Measurements from ENCODE around the gene FAM120AOS.
A peak's percentile ranks its signal among the peaks of the same experiment; 100 is the strongest.

Gene FAM120AOS

DNA sequence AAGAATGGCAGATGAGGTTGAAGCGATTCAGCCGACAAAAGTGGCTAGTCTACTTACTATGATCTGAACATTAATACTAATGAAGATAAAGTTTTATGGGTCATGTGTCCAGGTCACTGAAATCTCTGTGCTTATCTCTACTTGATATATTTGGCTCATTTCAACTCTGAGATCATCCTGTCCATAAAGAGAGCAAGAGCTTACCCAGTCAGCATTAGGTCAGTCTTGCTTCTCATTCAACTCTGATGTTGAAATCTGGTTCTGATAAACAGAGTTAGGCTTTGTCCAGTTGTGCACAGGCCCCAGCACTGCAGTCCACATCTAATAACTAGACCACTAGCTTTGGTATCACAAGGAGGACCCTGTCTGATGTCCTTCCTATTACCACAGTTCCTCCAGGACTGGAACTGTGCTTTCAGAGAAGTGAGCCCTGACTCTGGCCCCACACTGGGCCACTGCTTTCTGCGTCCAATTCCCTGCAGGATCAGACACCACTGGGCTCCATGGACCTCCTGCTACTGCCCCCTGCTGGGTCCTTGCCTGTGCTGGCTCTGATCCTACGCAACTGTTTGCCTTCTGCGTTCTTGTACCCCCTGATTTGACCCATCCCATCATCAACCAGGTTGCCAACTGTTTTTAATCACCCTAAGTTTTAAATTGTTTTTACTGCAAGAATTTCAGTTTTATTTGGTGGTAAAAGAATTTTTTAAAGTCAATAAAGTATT is 25.6 kb downstream of the FAM120AOS start:
- Histone ChIP-seq H3K79me1 (ENCODE audit: low read length) (no peaks in the 10 kb centered on the region), H3K79me2 (ENCODE audit: control insufficient read depth, insufficient read depth, low read length) (no peaks in the 10 kb centered on the region), H3K4me2 (ENCODE audit: low read length) (no peak overlapping the region), H3K56ac (ENCODE audit: low read length) (no peak overlapping the region), H2BK120ac (ENCODE audit: low read depth, low read length) (no peak overlapping the region), H2BK15ac (replicated peaks; ENCODE audit: low read depth) (no peak overlapping the region), H4K5ac (ENCODE audit: low read length) (no peak overlapping the region), H3K18ac (ENCODE audit: low read length) (no peak overlapping the region), H3K9ac (ENCODE audit: low read length) (no peak overlapping the region), H3K23ac (ENCODE audit: low read length) (no peak overlapping the region), H3K4me3 (ENCODE audit: low read length) (no peak overlapping the region), H3K4ac (ENCODE audit: low read depth, low read length) (no peak overlapping the region), H3K36me3 (ENCODE audit: control insufficient read depth, insufficient read depth, low read length) (no peaks in the 10 kb centered on the region), H2BK5ac (ENCODE audit: low read length) (no peak overlapping the region), H2AK5ac (ENCODE audit: low read length) (no peak overlapping the region), H4K8ac (ENCODE audit: low read depth, low read length) (no peak overlapping the region), H3K4me1 (ENCODE audit: control insufficient read depth, low read depth, low read length) (no peaks in the 10 kb centered on the region), H3K27ac (ENCODE audit: low read depth, low read length) (no peak overlapping the region), H3K27me3 (ENCODE audit: insufficient read depth, low read length, poor library complexity) (no peaks in the 10 kb centered on the region)
- WGBS (ENCODE audit: extremely low coverage, insufficient coverage, low lambda C conversion rate) = no CpG with 5 or more reads among the region's 5 CpGs
- peak; percentile 49 for DNase-seq

DNA sequence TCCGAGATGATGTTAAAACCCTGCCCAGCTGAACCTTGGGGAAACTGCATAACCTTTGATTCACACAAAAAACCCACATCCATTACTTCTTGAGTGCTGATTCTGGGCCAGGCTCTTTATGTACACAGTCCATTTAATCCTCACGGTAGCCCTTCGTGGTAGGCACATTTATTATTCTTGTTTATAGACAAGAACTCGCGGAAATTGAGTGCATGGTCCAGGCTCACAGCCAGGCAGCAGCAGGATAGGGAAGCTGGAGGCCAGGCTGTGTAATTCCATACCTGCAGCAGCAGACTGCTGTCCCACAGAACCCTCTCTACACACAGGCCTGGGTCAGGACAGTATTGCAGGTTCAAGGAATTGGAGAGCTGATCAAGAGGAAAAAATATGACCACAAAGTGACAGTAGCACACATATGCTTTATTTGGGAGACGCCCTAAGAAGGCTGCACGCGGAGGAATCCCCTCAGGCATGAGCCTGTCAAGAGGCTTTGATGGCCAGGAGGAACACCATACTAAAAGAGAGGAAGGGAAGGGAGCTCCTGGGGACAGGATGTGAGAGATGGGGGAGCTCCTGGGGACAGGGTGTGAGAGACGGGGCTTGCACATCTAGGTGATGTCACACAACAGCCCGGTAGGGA is 30.3 kb downstream of the FAM120AOS start:
- Histone ChIP-seq H4K8ac (ENCODE audit: low read depth, low read length) (no peak overlapping the region), H2BK5ac (ENCODE audit: low read length) (no peak overlapping the region), H3K4ac (ENCODE audit: low read depth, low read length) (no peak overlapping the region), H3K79me2 (ENCODE audit: control insufficient read depth, insufficient read depth, low read length) (no peaks in the 10 kb centered on the region), H3K36me3 (ENCODE audit: control insufficient read depth, insufficient read depth, low read length) (no peaks in the 10 kb centered on the region), H4K5ac (ENCODE audit: low read length) (no peak overlapping the region), H2BK120ac (ENCODE audit: low read depth, low read length) (no peak overlapping the region), H2AK5ac (ENCODE audit: low read length) (no peak overlapping the region), H3K9ac (ENCODE audit: low read length) (no peak overlapping the region), H3K79me1 (ENCODE audit: low read length) (no peaks in the 10 kb centered on the region), H3K23ac (ENCODE audit: low read length) (no peak overlapping the region), H3K18ac (ENCODE audit: low read length) (no peak overlapping the region), H3K27me3 (ENCODE audit: insufficient read depth, low read length, poor library complexity) (no peaks in the 10 kb centered on the region), H3K4me1 (ENCODE audit: control insufficient read depth, low read depth, low read length) (no peaks in the 10 kb centered on the region), H2BK15ac (replicated peaks; ENCODE audit: low read depth) (no peak overlapping the region), H3K27ac (ENCODE audit: low read depth, low read length) (no peak overlapping the region), H3K56ac (ENCODE audit: low read length) (no peak overlapping the region), H3K4me2 (ENCODE audit: low read length) (no peak overlapping the region), H3K4me3 (ENCODE audit: low read length) (no peak overlapping the region)
- WGBS (ENCODE audit: extremely low coverage, insufficient coverage, low lambda C conversion rate) = no CpG with 5 or more reads among the region's 10 CpGs
- no peak for DNase-seq

DNA sequence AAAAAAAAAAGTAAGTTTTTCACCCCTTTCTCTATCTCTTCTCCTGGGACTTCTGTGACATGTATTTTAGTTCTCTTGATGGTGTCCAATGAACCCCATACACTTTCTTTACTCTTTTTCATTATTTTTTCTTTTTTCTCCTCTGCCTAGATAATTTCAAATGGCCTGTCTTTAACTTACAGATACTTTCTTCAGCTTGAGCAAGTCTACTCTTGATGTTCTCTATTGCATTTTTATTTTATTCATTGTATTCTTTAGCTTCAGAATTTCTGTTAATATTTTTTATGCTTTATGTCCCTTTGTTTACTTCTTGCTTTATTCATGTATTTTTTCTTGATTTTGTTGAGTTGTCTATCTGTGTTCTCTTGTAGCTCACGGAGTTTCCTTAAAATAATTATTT is 34.4 kb downstream of the FAM120AOS start:
- Histone ChIP-seq H3K23ac (ENCODE audit: low read length) (no peak overlapping the region), H3K4me2 (ENCODE audit: low read length) (no peak overlapping the region), H3K4ac (ENCODE audit: low read depth, low read length) (no peak overlapping the region), H3K18ac (ENCODE audit: low read length) (no peak overlapping the region), H3K79me1 (ENCODE audit: low read length) (no peaks in the 10 kb centered on the region), H3K4me1 (ENCODE audit: control insufficient read depth, low read depth, low read length) (no peaks in the 10 kb centered on the region), H4K8ac (ENCODE audit: low read depth, low read length) (no peak overlapping the region), H3K36me3 (ENCODE audit: control insufficient read depth, insufficient read depth, low read length) (no peaks in the 10 kb centered on the region), H3K27me3 (ENCODE audit: insufficient read depth, low read length, poor library complexity) (no peaks in the 10 kb centered on the region), H3K79me2 (ENCODE audit: control insufficient read depth, insufficient read depth, low read length) (no peaks in the 10 kb centered on the region), H4K5ac (ENCODE audit: low read length) (no peak overlapping the region), H2BK5ac (ENCODE audit: low read length) (no peak overlapping the region), H2AK5ac (ENCODE audit: low read length) (no peak overlapping the region), H3K9ac (ENCODE audit: low read length) (no peak overlapping the region), H2BK120ac (ENCODE audit: low read depth, low read length) (no peak overlapping the region), H3K4me3 (ENCODE audit: low read length) (no peak overlapping the region), H3K56ac (ENCODE audit: low read length) (no peak overlapping the region), H2BK15ac (replicated peaks; ENCODE audit: low read depth) (no peak overlapping the region), H3K27ac (ENCODE audit: low read depth, low read length) (no peak overlapping the region)
- no CpG with 5 or more reads among the region's 1 CpG for WGBS (ENCODE audit: extremely low coverage, insufficient coverage, low lambda C conversion rate)
- DNase-seq = no peak

DNA sequence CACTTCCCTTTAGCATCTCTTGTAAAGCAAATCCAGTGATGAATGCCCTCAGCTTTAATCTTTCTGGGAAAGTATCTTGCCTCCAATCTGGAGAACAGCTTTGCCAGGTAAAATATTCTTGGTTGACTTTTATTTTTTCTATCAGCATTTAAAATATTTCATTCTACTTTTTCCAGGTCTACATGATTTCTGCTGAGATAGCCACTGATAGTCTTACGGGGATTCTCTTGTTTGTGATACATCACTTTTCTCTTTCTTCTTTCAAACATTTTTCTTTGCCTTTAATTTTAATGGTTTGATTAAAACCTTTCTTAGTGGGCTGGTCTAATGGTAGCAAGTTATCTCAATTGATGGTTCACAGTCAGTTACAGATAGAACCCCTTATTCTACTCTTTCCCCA is 35.8 kb downstream of the FAM120AOS start:
- Histone ChIP-seq H2BK120ac (ENCODE audit: low read depth, low read length) (no peak overlapping the region), H3K4me2 (ENCODE audit: low read length) (no peak overlapping the region), H4K8ac (ENCODE audit: low read depth, low read length) (no peak overlapping the region), H3K56ac (ENCODE audit: low read length) (no peak overlapping the region), H2BK5ac (ENCODE audit: low read length) (no peak overlapping the region), H3K9ac (ENCODE audit: low read length) (no peak overlapping the region), H3K27me3 (ENCODE audit: insufficient read depth, low read length, poor library complexity) (no peaks in the 10 kb centered on the region), H4K5ac (ENCODE audit: low read length) (no peak overlapping the region), H3K23ac (ENCODE audit: low read length) (no peak overlapping the region), H2AK5ac (ENCODE audit: low read length) (no peak overlapping the region), H3K36me3 (ENCODE audit: control insufficient read depth, insufficient read depth, low read length) (no peaks in the 10 kb centered on the region), H3K4me3 (ENCODE audit: low read length) (no peak overlapping the region), H3K79me1 (ENCODE audit: low read length) (no peaks in the 10 kb centered on the region), H3K27ac (ENCODE audit: low read depth, low read length) (no peak overlapping the region), H3K18ac (ENCODE audit: low read length) (no peak overlapping the region), H3K4me1 (ENCODE audit: control insufficient read depth, low read depth, low read length) (no peaks in the 10 kb centered on the region), H3K4ac (ENCODE audit: low read depth, low read length) (no peak overlapping the region), H2BK15ac (replicated peaks; ENCODE audit: low read depth) (no peak overlapping the region), H3K79me2 (ENCODE audit: control insufficient read depth, insufficient read depth, low read length) (no peaks in the 10 kb centered on the region)
- no CpG with 5 or more reads among the region's 1 CpG for WGBS (ENCODE audit: extremely low coverage, insufficient coverage, low lambda C conversion rate)
- no peak for DNase-seq

DNA sequence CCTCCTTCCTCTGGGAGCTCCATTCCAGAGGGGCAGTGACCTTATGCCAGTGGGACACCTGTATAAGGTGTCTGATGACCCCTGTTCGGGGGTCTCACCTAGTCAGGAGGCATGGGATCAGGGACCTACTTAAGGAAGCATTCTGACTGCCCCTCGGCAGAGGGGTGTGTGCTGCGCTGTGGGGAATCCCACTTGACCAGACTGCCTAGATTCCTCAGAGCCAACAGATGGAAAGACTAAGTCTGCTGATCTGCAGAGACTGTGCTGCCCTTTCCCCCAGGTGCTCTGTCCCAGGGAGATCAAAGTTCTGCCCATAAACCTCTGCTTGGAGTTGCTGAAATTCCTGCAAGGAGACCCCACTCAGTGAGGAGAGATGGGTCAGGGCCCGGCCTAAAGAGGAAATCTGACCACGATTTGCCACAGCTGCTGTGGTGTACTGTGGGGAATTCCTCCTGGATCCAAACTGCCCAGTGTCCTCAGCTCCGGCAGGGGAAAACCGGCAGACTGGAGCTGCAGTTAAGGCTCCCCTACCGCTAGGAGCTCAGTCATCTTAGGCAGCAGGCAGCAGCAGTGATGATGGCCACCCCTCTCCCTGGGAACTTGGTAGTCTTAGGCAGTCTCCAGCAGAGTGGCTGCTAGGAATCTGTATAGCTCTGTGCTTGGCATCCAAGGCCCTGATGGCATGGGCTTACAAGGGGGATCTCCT is 36.7 kb downstream of the FAM120AOS start:
- DNase-seq = no peak
- Histone ChIP-seq H4K5ac (ENCODE audit: low read length) (no peak overlapping the region), H4K8ac (ENCODE audit: low read depth, low read length) (no peak overlapping the region), H2AK5ac (ENCODE audit: low read length) (no peak overlapping the region), H2BK120ac (ENCODE audit: low read depth, low read length) (no peak overlapping the region), H2BK15ac (replicated peaks; ENCODE audit: low read depth) (no peak overlapping the region), H3K4ac (ENCODE audit: low read depth, low read length) (no peak overlapping the region), H3K79me1 (ENCODE audit: low read length) (no peaks in the 10 kb centered on the region), H3K36me3 (ENCODE audit: control insufficient read depth, insufficient read depth, low read length) (no peaks in the 10 kb centered on the region), H3K23ac (ENCODE audit: low read length) (no peak overlapping the region), H3K4me1 (ENCODE audit: control insufficient read depth, low read depth, low read length) (no peaks in the 10 kb centered on the region), H3K4me3 (ENCODE audit: low read length) (no peak overlapping the region), H3K56ac (ENCODE audit: low read length) (no peak overlapping the region), H3K27ac (ENCODE audit: low read depth, low read length) (no peak overlapping the region), H3K4me2 (ENCODE audit: low read length) (no peak overlapping the region), H3K27me3 (ENCODE audit: insufficient read depth, low read length, poor library complexity) (no peaks in the 10 kb centered on the region), H2BK5ac (ENCODE audit: low read length) (no peak overlapping the region), H3K79me2 (ENCODE audit: control insufficient read depth, insufficient read depth, low read length) (no peaks in the 10 kb centered on the region), H3K18ac (ENCODE audit: low read length) (no peak overlapping the region), H3K9ac (ENCODE audit: low read length) (no peak overlapping the region)
- WGBS (ENCODE audit: extremely low coverage, insufficient coverage, low lambda C conversion rate) = no CpG with 5 or more reads among the region's 8 CpGs

All from mesendoderm (in vitro differentiated cells).